Urinary bladder (tissue), 4 donors: ENCODE data around the gene CAB39L. TPM values are rescaled to one million over a fixed set of nuclear protein-coding genes. Genes with fewer than 3 reads are reported as not detected.

Experiments
- DNase-seq: peaks from one replicate; pipeline ENCODE4 v3.0.0-alpha.2; 2015; ENCODE audit errors: extremely low spot score
- H3K27ac ChIP-seq: one replicate; pipeline ENCODE4 v1.5.1; 2013; ENCODE audit warnings: low read depth, mild to moderate bottlenecking, moderate library complexity
- H3K36me3 ChIP-seq: one replicate; pipeline ENCODE4 v1.6.1; 2013; ENCODE audit warnings: mild to moderate bottlenecking, moderate library complexity; ENCODE audit not compliant: insufficient read depth
- H3K4me1 ChIP-seq: one replicate; pipeline ENCODE4 v1.6.1; 2013; ENCODE audit warnings: mild to moderate bottlenecking, moderate library complexity; ENCODE audit not compliant: insufficient read depth
- H3K4me3 ChIP-seq: one replicate; pipeline ENCODE4 v1.5.1; 2013; ENCODE audit warnings: low read depth, low read length
- WGBS: extraction: QIAGEN DNeasy Blood & Tissue Kit; methylation state at CpG from one replicate; pipeline ENCODE4 v1.1.7; 2013; 5-methylcytosine and 5-hydroxymethylcytosine counted together
- polyA plus RNA-seq: library from polyadenylated mRNA; stranded (reverse); fragments of 200-250 nt; gene quantifications from one replicate; pipeline ENCODE4 v1.2.3, GENCODE V29; 2013
- total RNA-seq: library from RNA; depleted of rRNA; stranded (reverse); fragments of >200 nt; gene quantifications from one replicate; pipeline ENCODE4 v1.2.3, GENCODE V29; 2014
- donor health status: healthy with polysubstance abuse.
- donor health status: healthy.

CAB39L gene
- total and polyA plus RNA-seq, 2 donors = 38.7 to 39.3 TPM

DNA sequence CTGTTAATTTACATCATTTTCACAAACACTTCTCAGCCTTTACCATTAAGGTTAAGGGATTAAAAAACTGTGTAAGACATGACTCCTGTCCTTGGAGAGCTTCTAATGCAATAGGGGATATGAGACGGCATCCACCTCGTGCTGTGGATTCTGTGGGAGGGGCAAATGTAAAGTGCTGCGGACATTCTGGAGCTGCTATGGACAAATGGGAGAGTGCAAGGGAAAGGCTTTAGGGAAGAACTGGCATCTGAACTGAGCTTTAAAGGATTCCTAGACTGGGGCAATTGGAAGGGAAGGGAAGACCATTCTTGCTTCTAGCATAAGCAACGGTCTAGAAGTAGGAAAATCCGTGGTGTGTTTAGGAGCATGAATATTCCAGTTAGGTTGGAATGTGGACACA, 164.8 kb downstream of the CAB39L start:
- Histone ChIP-seq H3K4me1 (no peaks in the 10 kb centered on the region), H3K36me3 (peaks cover 2% of the 10 kb centered on the region), H3K4me3 (no peak overlapping the region), H3K27ac (no peak overlapping the region)
- 69% methylated on average over 5 of the region's 5 CpGs for WGBS
- DNase-seq = no peak

DNA sequence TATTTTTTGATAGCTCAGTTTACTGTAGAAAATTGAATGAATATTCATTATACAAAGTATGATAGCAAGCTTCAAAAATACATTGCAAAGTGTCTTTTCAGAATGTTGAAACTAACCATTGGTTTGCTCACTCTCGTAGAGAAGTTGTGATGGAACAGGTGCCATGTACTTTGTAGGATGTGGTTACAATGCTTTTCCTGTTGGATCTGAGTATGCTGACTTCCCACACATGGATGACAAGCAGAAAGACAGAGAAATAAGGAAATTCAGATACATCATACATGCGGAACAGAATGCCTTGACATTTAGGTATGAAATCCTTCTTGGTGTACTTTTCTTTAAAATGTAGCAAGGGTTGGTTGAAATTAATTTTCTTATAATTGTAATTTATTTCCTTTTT, 165.7 kb downstream of the CAB39L start:
- no peaks in the 10 kb centered on the region for H3K4me1 ChIP-seq
- H3K36me3 ChIP-seq = peaks cover 2% of the 10 kb centered on the region
- no peak for DNase-seq
- no peak overlapping the region for H3K27ac ChIP-seq
- WGBS = 92% methylated on average over 2 of the region's 2 CpGs
- H3K4me3 ChIP-seq = no peak overlapping the region

- no peak for DNase-seq
Measured at GRCh38 chr13:49272296-49272695, 171.6 kb downstream of the CAB39L start.

GRCh38 chr13:49271264-49271663, 172.6 kb downstream of the CAB39L start:
- H3K36me3 ChIP-seq = peaks cover 3% of the 10 kb centered on the region
- WGBS = 27% methylated on average over 1 of the region's 1 CpG

More at GRCh38 chr13:49272296-49272695, 171.6 kb downstream of the CAB39L start:
- no peak overlapping the region for H3K27ac ChIP-seq
- WGBS = 57% methylated on average over 2 of the region's 2 CpGs
- H3K4me3 ChIP-seq = no peak overlapping the region
- H3K4me1 ChIP-seq = no peaks in the 10 kb centered on the region
- no peaks in the 10 kb centered on the region for H3K36me3 ChIP-seq

GRCh38 chr13:49265822-49266221, 178.0 kb downstream of the CAB39L start:
- no peak overlapping the region for H3K27ac ChIP-seq
- 60% methylated on average over 2 of the region's 2 CpGs for WGBS
- DNase-seq = no peak
- H3K36me3 ChIP-seq = peaks cover 3% of the 10 kb centered on the region
- no peaks in the 10 kb centered on the region for H3K4me1 ChIP-seq
- no peak overlapping the region for H3K4me3 ChIP-seq

More at GRCh38 chr13:49271264-49271663, 172.6 kb downstream of the CAB39L start:
- DNase-seq = no peak
- H3K27ac ChIP-seq = no peak overlapping the region
- H3K4me3 ChIP-seq = no peak overlapping the region
- H3K4me1 ChIP-seq = no peaks in the 10 kb centered on the region

GRCh38 chr13:49262634-49263033, 181.2 kb downstream of the CAB39L start:
- no peaks in the 10 kb centered on the region for H3K4me1 ChIP-seq
- 94% methylated on average over 6 of the region's 6 CpGs for WGBS
- H3K27ac ChIP-seq = no peak overlapping the region
- DNase-seq = no peak
- peaks cover 3% of the 10 kb centered on the region for H3K36me3 ChIP-seq
- no peak overlapping the region for H3K4me3 ChIP-seq

GRCh38 chr13:49259586-49259985, 184.3 kb downstream of the CAB39L start:
- WGBS = 93% methylated on average over 6 of the region's 6 CpGs

More at GRCh38 chr13:49259586-49259985, 184.3 kb downstream of the CAB39L start:
- Histone ChIP-seq H3K4me3 (no peak overlapping the region), H3K36me3 (no peaks in the 10 kb centered on the region), H3K4me1 (no peaks in the 10 kb centered on the region), H3K27ac (no peak overlapping the region)
- DNase-seq = no peak

Other genes starting within 250 kb of the CAB39L start
- not detected for gene MLNR, start 223.7 kb downstream of the CAB39L start, total RNA-seq
- gene MLNR, start 223.7 kb downstream of the CAB39L start, polyA plus RNA-seq = not detected
- 6.6 TPM for gene CDADC1, start 196.1 kb downstream of the CAB39L start, total RNA-seq
- 7.2 TPM for gene CDADC1, start 196.1 kb downstream of the CAB39L start, polyA plus RNA-seq
- 26.1 TPM for gene SETDB2, start 210 bp upstream of the CAB39L start, total RNA-seq
- gene SETDB2, start 210 bp upstream of the CAB39L start, polyA plus RNA-seq = 5.9 TPM
- 38.1 TPM for gene PHF11, start 51.9 kb upstream of the CAB39L start, total RNA-seq
- 41.2 TPM for gene PHF11, start 51.9 kb upstream of the CAB39L start, polyA plus RNA-seq
- 13.1 TPM for gene RCBTB1, start 141.5 kb upstream of the CAB39L start, total RNA-seq
- gene RCBTB1, start 141.5 kb upstream of the CAB39L start, polyA plus RNA-seq = 10.6 TPM
- gene ARL11, start 184.4 kb upstream of the CAB39L start, total RNA-seq = 0.69 TPM
- gene ARL11, start 184.4 kb upstream of the CAB39L start, polyA plus RNA-seq = 0.67 TPM
- gene EBPL, start 247.4 kb upstream of the CAB39L start, total RNA-seq = 38.2 TPM
- gene EBPL, start 247.4 kb upstream of the CAB39L start, polyA plus RNA-seq = 54.5 TPM